Common myeloid progenitor, CD34-positive (primary cell): ENCODE results near the gene AHCYL2.

Experiments
- CTCF ChIA-PET: fragments of 350-600 bp; sonication (Branson Sonifier 250); formaldehyde crosslinking; loops from one replicate; lab custom pipeline; 2021; ENCODE audit warnings: antibody characterized with exemption; lab: Charles Lee
- POLR2A ChIA-PET: fragments of 350-600 bp; sonication (Branson Sonifier 250); formaldehyde crosslinking; loops from one replicate; lab custom pipeline; 2021; ENCODE audit warnings: antibody characterized with exemption; lab: Charles Lee
- DNase-seq, 3 donors: peaks; one replicate each; pipeline versions ENCODE4 v3.0.0 to v3.0.0-alpha.2; 2013
- H3K27ac ChIP-seq, 2 experiments: 1 replicate in 1 of 2; 2 replicates in 1 of 2; pipeline ENCODE4 v1.7.0; 2013; ENCODE audit warnings: inconsistent platforms in 2 of 2, low read length in 2 of 2, mild to moderate bottlenecking in 2 of 2, low read depth in 1 of 2, moderate library complexity in 1 of 2; ENCODE audit not compliant: severe bottlenecking in 2 of 2, insufficient read depth in 1 of 2, poor library complexity in 1 of 2
- H3K27me3 ChIP-seq, 5 experiments: replicated peaks in 2 of 5; 1 replicate in 3 of 5; 2 replicates in 2 of 5; pipeline versions ENCODE4 v1.6.1 to v1.7.0; 2013; ENCODE audit warnings: low read length in 4 of 5, mild to moderate bottlenecking in 2 of 5, moderate library complexity in 2 of 5, inconsistent platforms in 1 of 5; ENCODE audit not compliant: insufficient read depth in 5 of 5, control insufficient read depth in 4 of 5
- H3K36me3 ChIP-seq, 4 experiments: 1 replicate in 2 of 4; 2 replicates in 2 of 4; pipeline versions ENCODE4 v1.6.1 to v1.7.0; 2013; ENCODE audit warnings: low read length in 3 of 4, control low read depth in 1 of 4, mild to moderate bottlenecking in 1 of 4; ENCODE audit not compliant: control insufficient read depth in 4 of 4, insufficient read depth in 4 of 4
- H3K4me1 ChIP-seq, 4 experiments: 1 replicate in 3 of 4; 2 replicates in 1 of 4; pipeline versions ENCODE4 v1.6.1 to v1.7.1; 2013; ENCODE audit warnings: low read length in 3 of 4, mild to moderate bottlenecking in 3 of 4, control low read depth in 1 of 4, inconsistent platforms in 1 of 4, moderate library complexity in 1 of 4; ENCODE audit not compliant: control insufficient read depth in 4 of 4, insufficient read depth in 4 of 4; ENCODE audit errors: control extremely low read depth in 1 of 4
- H3K4me3 ChIP-seq, 7 experiments: 1 replicate in 4 of 7; 2 replicates in 3 of 7; pipeline versions ENCODE4 v1.5.1 to v1.7.0; 2013; ENCODE audit warnings: mild to moderate bottlenecking in 7 of 7, low read length in 6 of 7, moderate library complexity in 6 of 7, inconsistent platforms in 2 of 7, low read depth in 2 of 7, control low read depth in 1 of 7; ENCODE audit not compliant: insufficient read depth in 4 of 7, control insufficient read depth in 1 of 7; ENCODE audit errors: extremely low read depth in 1 of 7
- H3K9me3 ChIP-seq, 5 experiments: 1 replicate in 4 of 5; 2 replicates in 1 of 5; pipeline versions ENCODE4 v1.6.1 to v1.7.1; 2013; ENCODE audit warnings: low read length in 4 of 5, mild to moderate bottlenecking in 2 of 5, inconsistent platforms in 1 of 5, low read depth in 1 of 5, moderate library complexity in 1 of 5; ENCODE audit not compliant: control insufficient read depth in 4 of 5, insufficient read depth in 2 of 5; ENCODE audit errors: control extremely low read depth in 1 of 5
- WGBS: methylation state at CpG from one replicate; pipeline ENCODE4 v1.1.5; 2013; ENCODE audit not compliant: insufficient coverage; 5-methylcytosine and 5-hydroxymethylcytosine counted together

Gene AHCYL2

GRCh38 chr7:129436335-129436923, 211.6 kb downstream of the AHCYL2 start:
- 98% methylated on average over 4 of the region's 5 CpGs for WGBS
- Histone ChIP-seq H3K36me3 (no peaks in the 10 kb centered on the region), H3K4me3 (no peak overlapping the region), H3K27ac (no peak overlapping the region), H3K27me3 (peaks cover 4 to 40% (median 13%) of the 10 kb centered on the region in 5 experiments), H3K9me3 (no peaks in the 10 kb centered on the region), H3K4me1 (peaks cover 2 to 27% (median 20%) of the 10 kb centered on the region in 4 experiments)
- no peak for DNase-seq
- POLR2A ChIA-PET: no interaction called here
- CTCF ChIA-PET: interaction anchor here (1.3 kb wide), 1 partner anchor 34 kb away, joined by 4 read pairs; no protein-coding TSS in a partner anchor

GRCh38 chr7:129437190-129437589, 212.4 kb downstream of the AHCYL2 start:
- Histone ChIP-seq H3K4me3 (no peak overlapping the region), H3K27me3 (peaks cover under 1 to 38% (median 13%) of the 10 kb centered on the region in 5 experiments), H3K36me3 (no peaks in the 10 kb centered on the region), H3K9me3 (no peaks in the 10 kb centered on the region), H3K27ac (no peak overlapping the region), H3K4me1 (peaks cover 2 to 27% (median 20%) of the 10 kb centered on the region in 4 experiments)
- no peak for DNase-seq
- WGBS: 96% methylated on average over 3 of the region's 5 CpGs
- ChIA-PET CTCF (no interaction called here), POLR2A (no interaction called here)

GRCh38 chr7:129438281-129438838, 213.5 kb downstream of the AHCYL2 start:
- WGBS: 90% methylated on average over 2 of the region's 6 CpGs
- H3K27ac ChIP-seq: peak overlapping the region in 1 of 2 experiments; percentile 65
- no peak for DNase-seq
- peaks cover 0 to 27% (median 10%) of the 10 kb centered on the region in 5 experiments for H3K27me3 ChIP-seq
- no peaks in the 10 kb centered on the region for H3K9me3 ChIP-seq
- CTCF ChIA-PET: no interaction called here
- no peak overlapping the region for H3K4me3 ChIP-seq
- POLR2A ChIA-PET: no interaction called here
- H3K4me1 ChIP-seq: peaks cover 2 to 26% (median 18%) of the 10 kb centered on the region in 4 experiments
- H3K36me3 ChIP-seq: no peaks in the 10 kb centered on the region

- WGBS: 100% methylated on average over 1 of the region's 5 CpGs
- ChIA-PET CTCF (interaction anchor here (1.2 kb wide), 1 partner anchor 71 kb away, joined by 4 read pairs; no protein-coding TSS in a partner anchor), POLR2A (no interaction called here)
- peaks cover 2 to 22% (median 14%) of the 10 kb centered on the region in 4 experiments for H3K4me1 ChIP-seq
- H3K9me3 ChIP-seq: no peaks in the 10 kb centered on the region
- DNase-seq: peak; percentile 22 to 83 (median 76)
- no peak overlapping the region for H3K4me3 ChIP-seq
- H3K27me3 ChIP-seq: peaks cover 0 to 22% (median 7%) of the 10 kb centered on the region in 5 experiments
- no peaks in the 10 kb centered on the region for H3K36me3 ChIP-seq
- peak overlapping the region in 1 of 2 experiments; percentile 65 for H3K27ac ChIP-seq
Observed at GRCh38 chr7:129438839-129439651, 214.2 kb downstream of the AHCYL2 start.

- ChIA-PET POLR2A (no interaction called here), CTCF (interaction anchor here (0.7 to 1.2 kb wide), 3 partner anchors 69 to 232 kb away, joined by 3 to 4 read pairs (median 3); no protein-coding TSS in a partner anchor)
- H3K27me3 ChIP-seq: peaks cover 0 to 16% (median 7%) of the 10 kb centered on the region in 5 experiments
- no peaks in the 10 kb centered on the region for H3K36me3 ChIP-seq
- H3K4me3 ChIP-seq: no peak overlapping the region
- H3K4me1 ChIP-seq: peaks cover 1 to 14% (median 6%) of the 10 kb centered on the region in 4 experiments
- H3K27ac ChIP-seq: peak overlapping the region in 1 of 2 experiments; percentile 65
- 90% methylated on average over 2 of the region's 3 CpGs for WGBS
- no peak for DNase-seq
- H3K9me3 ChIP-seq: no peaks in the 10 kb centered on the region
Observed at GRCh38 chr7:129439963-129440625, 215.3 kb downstream of the AHCYL2 start.

- Histone ChIP-seq H3K4me1 (peaks cover 0 to 10% (median 3%) of the 10 kb centered on the region in 4 experiments), H3K36me3 (peaks cover 0 to 6% (median 0%) of the 10 kb centered on the region in 4 experiments), H3K27me3 (no peaks in the 10 kb centered on the region), H3K9me3 (peaks cover 0 to 4% (median 0%) of the 10 kb centered on the region in 5 experiments), H3K27ac (no peak overlapping the region), H3K4me3 (no peak overlapping the region)
- POLR2A ChIA-PET: no interaction called here
- 60% methylated on average over 1 of the region's 2 CpGs for WGBS
- CTCF ChIA-PET: interaction anchor here (0.8 to 1.3 kb wide), 3 partner anchors 100 to 226 kb away, joined by 3 read pairs; no protein-coding TSS in a partner anchor
- DNase-seq: peak in 1 of 3 donors; percentile 10
Observed at GRCh38 chr7:129443612-129444011, 218.8 kb downstream of the AHCYL2 start.
